HTERT RPE-1 (cell line): ENCODE measurements around the gene VPS4A.

Experiments
- in situ Hi-C: fragments of 300-500 bp; cut with MboI; formaldehyde crosslinking; loops from 4 replicates; pipeline ENCODE4 v1.14.3; 2020; ENCODE audit warnings: low sequenced_read_pairs

VPS4A gene

GRCh38 chr16:69302301-69302700 is 8.8 kb upstream of the VPS4A start:
- in situ Hi-C loops, result no loop called here

GRCh38 chr16:69306031-69306430 is 5.1 kb upstream of the VPS4A start:
- in situ Hi-C loops, result no loop called here

GRCh38 chr16:69307091-69307490 is 4.1 kb upstream of the VPS4A start:
- in situ Hi-C loops, result no loop called here

- in situ Hi-C loops, result no loop called here
These were observed 3.3 kb upstream of the VPS4A start for GRCh38 chr16:69307856-69308255.

- in situ Hi-C loops, result no loop called here
These were observed 1.8 kb upstream of the VPS4A start for GRCh38 chr16:69309316-69309715.

GRCh38 chr16:69311533-69312387 is 610 bp downstream of the VPS4A start:
- in situ Hi-C loops, result no loop called here

GRCh38 chr16:69313469-69313868 is 2.3 kb downstream of the VPS4A start:
- in situ Hi-C loops, result no loop called here

- in situ Hi-C loops, result no loop called here
These were observed 3.4 kb downstream of the VPS4A start for GRCh38 chr16:69314534-69314933.

GRCh38 chr16:69315486-69316311 is 4.5 kb downstream of the VPS4A start:
- in situ Hi-C loops, result no loop called here

GRCh38 chr16:69316595-69317034 is 5.5 kb downstream of the VPS4A start:
- in situ Hi-C loops, result no loop called here

- in situ Hi-C loops, result no loop called here
These were observed 7.2 kb downstream of the VPS4A start for GRCh38 chr16:69318177-69318910.

- in situ Hi-C loops, result no loop called here
These were observed 7.8 kb downstream of the VPS4A start for GRCh38 chr16:69318911-69319289.

GRCh38 chr16:69319381-69319780 is 8.2 kb downstream of the VPS4A start:
- in situ Hi-C loops, result no loop called here

- in situ Hi-C loops, result no loop called here
These were observed 8.9 kb downstream of the VPS4A start for GRCh38 chr16:69319826-69320739.

GRCh38 chr16:69320740-69321073 is 9.6 kb downstream of the VPS4A start:
- in situ Hi-C loops, result no loop called here

GRCh38 chr16:69321080-69321479 is 9.9 kb downstream of the VPS4A start:
- in situ Hi-C loops, result no loop called here

- in situ Hi-C loops, result no loop called here
These were observed 11.2 kb downstream of the VPS4A start for GRCh38 chr16:69322343-69322742.

- in situ Hi-C loops, result no loop called here
These were observed 12.3 kb downstream of the VPS4A start for GRCh38 chr16:69323415-69323814.

GRCh38 chr16:69324013-69324531 is 12.9 kb downstream of the VPS4A start:
- in situ Hi-C loops, result no loop called here

- in situ Hi-C loops, result no loop called here
These were observed 13.6 kb downstream of the VPS4A start for GRCh38 chr16:69324585-69325253.
